Pancreas (tissue), 10 donors: Measurements from ENCODE around the gene ACAP3. TPM values are rescaled to one million over a fixed set of nuclear protein-coding genes. Genes with fewer than 3 reads are reported as not detected.

ENCODE experiments used
- ATAC-seq, 4 donors: fragments of 200-7000 bp; cut with Tn5 transposase; one replicate each; pipeline versions ENCODE4 v1.8.0 to v1.9.1; 2020; ENCODE audit warnings: mild to moderate bottlenecking in 4 of 4, moderate library complexity in 4 of 4
- DNase-seq, 6 donors: peaks; one replicate each; pipeline ENCODE4 v3.0.0-alpha.2; 2020
- FAIRE-seq: peaks from 2 replicates; lab custom pipeline; 2012; peaks lifted over from hg19 to GRCh38; lab: Jason Lieb, UNC
- H3K27ac ChIP-seq, 4 donors: fragments of 200-600 bp; sonication (generic); 1 replicate in 3 of 4; 2 replicates in 1 of 4; pipeline versions ENCODE4 v1.5.0 to v1.8.0; 2020
- H3K27me3 ChIP-seq, 4 donors: fragments of 200-600 bp; one replicate each; pipeline ENCODE4 v1.8.0; 2021
- H3K36me3 ChIP-seq, 3 donors: fragments of 200-600 bp; sonication (generic) in 1 of 3; one replicate each; pipeline versions ENCODE4 v1.5.0 to v1.8.0; 2020 to 2021
- H3K4me1 ChIP-seq, 3 donors: fragments of 200-600 bp; one replicate each; pipeline ENCODE4 v1.8.0; 2021
- H3K4me3 ChIP-seq, 4 donors: fragments of 200-600 bp; sonication (generic) in 2 of 4; one replicate each; pipeline versions ENCODE4 v1.5.0 to v1.8.0; 2020 to 2021
- H3K9me3 ChIP-seq, 4 donors: fragments of 200-600 bp; one replicate each; pipeline ENCODE4 v1.8.0; 2021
- WGBS, 2 donors: extraction: QIAGEN DNeasy Blood & Tissue Kit; methylation state at CpG; one replicate each; pipeline ENCODE4 v1.1.7; 2013; 5-methylcytosine and 5-hydroxymethylcytosine counted together
- intact Hi-C, 3 donors: fragments of 100-400 bp; cut with DNase I; formaldehyde crosslinking; loops; one replicate each; pipeline versions ENCODE4 v1.11.1 to v1.14.2; 2022
- polyA plus RNA-seq, 2 donors: library from polyadenylated mRNA; stranded (reverse); fragments of 200-250 nt; gene quantifications; one replicate each; pipeline ENCODE4 v1.2.3, GENCODE V29; 2013
- total RNA-seq, 6 donors: library from RNA; stranded (reverse); fragmentation: NEBNext Ultra II Directional in 4 of 6; extraction: Animal tissue kit (Norgen Biotek cat#: 25700) in 4 of 6; gene quantifications; one replicate each; pipeline versions ENCODE4 v1.2.1 to v1.2.4, GENCODE V29; 2021 to 2023
- TF ChIP-seq, protein P1 (sequence below), 4 donors: fragments of 200-600 bp; sonication (generic) in 3 of 4; IDR thresholded peaks; one replicate each; pipeline versions ENCODE4 v1.5.0 to v1.8.0; 2021; ENCODE audit warnings: antibody characterized with exemption in 4 of 4
- donor health status: healthy with polysubstance abuse.
- donor health status: DM: no; HTN: no; CAD: no; lungs with moderate emphysema.
- donor health status: DM: no; HTN: no; CAD: no.
- donor health status: control.
- donor health status: control.
- donor health status: Bipolar disorder and iron deficiency.
- donor health status: DM: yes; HTN: yes; CAD: no.
- donor health status: DM: no; HTN: no; CAD: no.
- donor health status: DM: no; HTN: no; CAD: no.
- donor health status: DM: yes; HTN: yes; CAD: no.

ACAP3 gene
- total and polyA plus RNA-seq, 8 donors: 15.2 to 133 (median 21.4) TPM

GRCh38 chr1:1309251-1310108 is 1.8 kb upstream of the ACAP3 start:
- Histone ChIP-seq H3K27ac (peak overlapping the region; percentile 90 to 97 (median 94)), H3K36me3 (peaks cover 0 to 27% (median 20%) of the 10 kb centered on the region in 3 donors), H3K27me3 (no peaks in the 10 kb centered on the region), H3K4me1 (peaks cover 7 to 26% (median 24%) of the 10 kb centered on the region in 3 donors), H3K4me3 (peak overlapping the region; percentile 56 to 92 (median 84)), H3K9me3 (no peaks in the 10 kb centered on the region)
- intact Hi-C loops: no loop called here
- FAIRE-seq: no peak
- ATAC-seq: peak; percentile 2 to 10 (median 8)
- peak in 4 of 6 donors; percentile 56 to 78 (median 66) for DNase-seq
- TF ChIP-seq, protein P1, sequence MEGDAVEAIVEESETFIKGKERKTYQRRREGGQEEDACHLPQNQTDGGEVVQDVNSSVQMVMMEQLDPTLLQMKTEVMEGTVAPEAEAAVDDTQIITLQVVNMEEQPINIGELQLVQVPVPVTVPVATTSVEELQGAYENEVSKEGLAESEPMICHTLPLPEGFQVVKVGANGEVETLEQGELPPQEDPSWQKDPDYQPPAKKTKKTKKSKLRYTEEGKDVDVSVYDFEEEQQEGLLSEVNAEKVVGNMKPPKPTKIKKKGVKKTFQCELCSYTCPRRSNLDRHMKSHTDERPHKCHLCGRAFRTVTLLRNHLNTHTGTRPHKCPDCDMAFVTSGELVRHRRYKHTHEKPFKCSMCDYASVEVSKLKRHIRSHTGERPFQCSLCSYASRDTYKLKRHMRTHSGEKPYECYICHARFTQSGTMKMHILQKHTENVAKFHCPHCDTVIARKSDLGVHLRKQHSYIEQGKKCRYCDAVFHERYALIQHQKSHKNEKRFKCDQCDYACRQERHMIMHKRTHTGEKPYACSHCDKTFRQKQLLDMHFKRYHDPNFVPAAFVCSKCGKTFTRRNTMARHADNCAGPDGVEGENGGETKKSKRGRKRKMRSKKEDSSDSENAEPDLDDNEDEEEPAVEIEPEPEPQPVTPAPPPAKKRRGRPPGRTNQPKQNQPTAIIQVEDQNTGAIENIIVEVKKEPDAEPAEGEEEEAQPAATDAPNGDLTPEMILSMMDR (IDR thresholded peaks at IDR 0.05): no peak
- WGBS, 2 donors: 18 to 28% methylated on average over 54 to 57 of the region's 57 CpGs

DNA sequence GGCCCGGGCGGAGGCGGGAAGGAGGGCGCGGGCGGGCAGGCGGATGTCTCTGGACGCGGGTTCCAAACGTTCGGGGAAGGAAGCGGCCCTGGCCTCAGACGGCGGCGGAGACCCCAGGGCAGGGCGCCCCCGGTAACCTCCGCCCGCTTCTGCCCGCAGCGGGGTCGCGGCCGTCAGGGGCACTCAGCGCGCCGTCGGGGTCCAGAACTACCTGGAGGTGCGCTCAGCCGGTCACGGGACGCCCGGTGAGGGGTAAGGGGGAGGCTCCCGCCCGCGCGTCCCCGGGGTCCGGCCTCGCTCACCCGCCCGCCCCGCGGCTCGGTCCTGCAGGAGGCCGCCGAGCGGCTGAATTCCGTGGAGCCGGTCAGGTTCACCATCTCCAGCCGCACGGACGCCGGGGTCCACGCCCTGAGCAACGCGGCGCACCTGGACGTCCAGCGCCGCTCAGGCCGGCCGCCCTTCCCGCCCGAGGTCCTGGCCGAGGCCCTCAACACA is 1.1 kb upstream of the ACAP3 start:
- H3K27ac ChIP-seq: peak overlapping the region; percentile 90 to 97 (median 94)
- H3K9me3 ChIP-seq: no peaks in the 10 kb centered on the region
- H3K36me3 ChIP-seq: peaks cover 0 to 21% (median 13%) of the 10 kb centered on the region in 3 donors
- FAIRE-seq: no peak
- TF ChIP-seq, protein P1 (IDR thresholded peaks at IDR 0.05): no peak
- peaks cover 7 to 28% (median 24%) of the 10 kb centered on the region in 3 donors for H3K4me1 ChIP-seq
- peak overlapping the region; percentile 56 to 92 (median 84) for H3K4me3 ChIP-seq
- DNase-seq: peak in 3 of 6 donors; percentile 39 to 79 (median 71)
- no peaks in the 10 kb centered on the region for H3K27me3 ChIP-seq
- intact Hi-C loops: no loop called here
- peak; percentile 4 to 10 (median 6) for ATAC-seq
- 0 to 1% methylated on average over 33 to 66 of the region's 66 CpGs for WGBS, 2 donors

DNA sequence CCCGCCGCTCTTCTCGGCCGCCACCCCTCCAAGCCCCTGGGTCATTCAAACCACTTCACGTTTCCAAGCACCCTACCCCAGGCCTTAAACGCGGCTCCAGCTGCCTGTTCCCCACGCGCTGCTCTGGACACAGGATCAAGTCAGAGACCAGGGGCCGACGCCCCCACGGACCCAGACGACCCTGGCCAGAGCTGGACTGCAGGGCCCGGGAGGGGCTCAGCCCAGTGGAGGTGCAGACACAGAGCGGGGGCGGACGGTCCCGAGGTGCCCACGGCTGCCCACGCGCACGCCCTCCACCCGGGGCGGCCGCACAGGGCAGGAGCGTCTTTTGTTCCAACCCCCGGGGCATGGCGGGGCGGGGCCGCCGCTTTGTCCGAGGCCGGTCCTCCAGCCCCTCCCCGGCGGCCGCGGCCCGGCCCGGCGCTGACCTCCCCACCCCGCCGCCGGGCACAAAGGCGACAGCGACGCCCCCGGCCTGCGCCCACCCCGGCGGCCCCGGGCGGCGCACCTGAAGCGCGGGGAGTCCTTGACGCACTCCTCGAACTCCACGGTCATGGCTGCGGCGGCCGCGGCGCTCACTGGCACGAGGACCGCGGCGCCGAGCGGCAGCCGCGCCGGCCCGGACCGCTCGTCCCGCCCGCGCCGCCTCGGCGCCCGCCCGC is 338 bp downstream of the ACAP3 start:
- H3K4me1 ChIP-seq: peaks cover 7 to 28% (median 24%) of the 10 kb centered on the region in 3 donors
- H3K27ac ChIP-seq: peak overlapping the region in 3 of 4 donors; percentile 27 to 97 (median 41)
- H3K4me3 ChIP-seq: peak overlapping the region; percentile 57 to 92 (median 84)
- DNase-seq: peak in 4 of 6 donors; percentile 40 to 77 (median 61)
- TF ChIP-seq, protein P1 (IDR thresholded peaks at IDR 0.05): no peak
- H3K36me3 ChIP-seq: peaks cover 0 to 9% (median 7%) of the 10 kb centered on the region in 3 donors
- no peaks in the 10 kb centered on the region for H3K27me3 ChIP-seq
- no peak for FAIRE-seq
- no peaks in the 10 kb centered on the region for H3K9me3 ChIP-seq
- ATAC-seq: no peak
- intact Hi-C loops: no loop called here
- 1% methylated on average over 65 to 83 of the region's 83 CpGs for WGBS, 2 donors

GRCh38 chr1:1306661-1307260 is 969 bp downstream of the ACAP3 start:
- FAIRE-seq (no peak), ATAC-seq (no peak), DNase-seq (no peak)
- peak overlapping the region; percentile 57 to 92 (median 84) for H3K4me3 ChIP-seq
- WGBS, 2 donors: 24% methylated on average over 27 of the region's 27 CpGs
- no peak overlapping the region for H3K27ac ChIP-seq
- H3K27me3 ChIP-seq: no peaks in the 10 kb centered on the region
- intact Hi-C loops: no loop called here
- H3K9me3 ChIP-seq: no peaks in the 10 kb centered on the region
- peaks cover 0 to 7% (median 2%) of the 10 kb centered on the region in 3 donors for H3K36me3 ChIP-seq
- TF ChIP-seq, protein P1 (IDR thresholded peaks at IDR 0.05): no peak
- peaks cover 7 to 28% (median 24%) of the 10 kb centered on the region in 3 donors for H3K4me1 ChIP-seq
